ENCODE measurements around the gene SLC24A3.

Gene SLC24A3

GRCh38 chr20:19423097-19423899 lies 210.9 kb downstream of the SLC24A3 start:
- DNase-seq (ENCODE audit: low spot score), result no peak
- in situ Hi-C loops (cut with MboI; ENCODE audit: low sequenced_read_pairs, unreplicated experiment), result no loop called here
- TF ChIP-seq CTCF (IDR thresholded peaks at IDR 0.05; ENCODE audit: borderline replicate concordance, control extremely low read depth, extremely low read depth, insufficient read depth, missing control alignments), result no peak

GRCh38 chr20:19423900-19424620 lies 211.6 kb downstream of the SLC24A3 start:
- no peak for TF ChIP-seq CTCF (IDR thresholded peaks at IDR 0.05; ENCODE audit: borderline replicate concordance, control extremely low read depth, extremely low read depth, insufficient read depth, missing control alignments)
- no peak for DNase-seq (ENCODE audit: low spot score)
- in situ Hi-C loops (cut with MboI; ENCODE audit: low sequenced_read_pairs, unreplicated experiment), result no loop called here

DNA sequence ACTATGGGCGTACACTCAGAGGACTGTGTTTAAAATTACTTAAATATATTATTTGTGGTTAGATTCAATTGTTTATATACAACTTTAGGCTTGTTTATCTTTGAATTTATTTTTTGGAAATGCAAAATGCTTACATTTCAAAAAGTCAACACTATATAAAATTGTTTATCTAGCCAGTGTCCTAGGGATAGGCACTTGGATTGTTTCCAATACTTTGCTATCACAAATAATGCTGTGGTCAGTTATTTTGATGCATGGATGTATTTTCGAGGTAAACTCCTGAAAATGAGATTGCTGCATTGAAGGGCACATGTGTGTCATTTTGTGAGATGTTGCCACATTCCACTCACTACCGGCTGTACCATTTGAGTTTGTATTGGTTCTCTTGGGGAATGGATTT lies 213.9 kb downstream of the SLC24A3 start:
- DNase-seq (ENCODE audit: low spot score), result no peak
- in situ Hi-C loops (cut with MboI; ENCODE audit: low sequenced_read_pairs, unreplicated experiment), result no loop called here
- no peak for TF ChIP-seq CTCF (IDR thresholded peaks at IDR 0.05; ENCODE audit: borderline replicate concordance, control extremely low read depth, extremely low read depth, insufficient read depth, missing control alignments)

DNA sequence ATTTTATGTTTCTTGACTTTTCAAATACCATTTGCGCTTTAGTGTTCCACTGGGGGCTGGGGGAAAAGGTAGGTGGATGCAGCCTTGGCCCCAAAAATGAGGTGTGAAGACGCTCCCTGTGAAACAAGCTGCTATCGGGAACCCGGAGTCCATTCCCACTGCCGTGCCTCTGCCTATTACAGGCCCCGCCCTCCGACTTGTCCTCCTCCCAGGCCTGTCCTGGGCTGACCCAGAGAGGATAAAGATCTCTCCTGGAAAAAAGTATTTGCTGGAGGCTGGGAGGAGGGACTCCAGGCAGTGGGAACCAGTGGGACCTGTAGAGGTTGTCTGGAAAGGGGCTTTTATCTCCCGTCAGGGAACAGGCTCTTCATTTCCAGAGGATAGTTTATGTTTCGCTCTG lies 215.0 kb downstream of the SLC24A3 start:
- no peak for TF ChIP-seq CTCF (IDR thresholded peaks at IDR 0.05; ENCODE audit: borderline replicate concordance, control extremely low read depth, extremely low read depth, insufficient read depth, missing control alignments)
- in situ Hi-C loops (cut with MboI; ENCODE audit: low sequenced_read_pairs, unreplicated experiment), result no loop called here
- no peak for DNase-seq (ENCODE audit: low spot score)

DNA sequence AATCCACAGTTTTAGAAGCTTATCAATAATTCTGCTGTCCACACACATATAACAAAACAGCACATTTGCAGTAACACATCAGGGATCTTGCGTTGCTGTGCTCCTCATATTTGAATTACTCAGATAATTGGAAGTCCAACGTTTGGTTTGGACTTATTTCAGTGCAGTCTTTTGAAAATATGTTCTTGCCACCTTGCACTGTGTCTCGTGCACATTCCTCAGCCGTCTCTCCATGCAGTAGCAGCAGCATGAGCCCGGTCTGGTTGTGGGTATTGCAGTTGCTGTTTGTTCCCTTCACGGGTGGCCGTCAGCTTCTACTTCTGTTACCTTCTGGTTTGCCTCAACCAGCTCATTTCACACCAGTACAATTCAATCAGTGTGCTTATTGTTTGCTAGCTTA lies 215.5 kb downstream of the SLC24A3 start:
- in situ Hi-C loops (cut with MboI; ENCODE audit: low sequenced_read_pairs, unreplicated experiment), result no loop called here
- no peak for TF ChIP-seq CTCF (IDR thresholded peaks at IDR 0.05; ENCODE audit: borderline replicate concordance, control extremely low read depth, extremely low read depth, insufficient read depth, missing control alignments)
- no peak for DNase-seq (ENCODE audit: low spot score)

GRCh38 chr20:19428324-19428723 lies 215.9 kb downstream of the SLC24A3 start:
- TF ChIP-seq CTCF (IDR thresholded peaks at IDR 0.05; ENCODE audit: borderline replicate concordance, control extremely low read depth, extremely low read depth, insufficient read depth, missing control alignments), result no peak
- no peak for DNase-seq (ENCODE audit: low spot score)
- in situ Hi-C loops (cut with MboI; ENCODE audit: low sequenced_read_pairs, unreplicated experiment), result no loop called here
